Panc1 (cell line): Measurements from ENCODE around the gene HK3. TPM values are rescaled to one million over a fixed set of nuclear protein-coding genes. Genes with fewer than 3 reads are reported as not detected.
A peak's percentile ranks its signal among the peaks of the same experiment; 100 is the strongest.

Source experiments
- ATAC-seq: fragments of 200-7000 bp; cut with Tn5 transposase; 2 replicates; pipeline ENCODE4 v1.9.1; 2020; ENCODE audit warnings: mild to moderate bottlenecking, moderate library complexity
- BruUV-seq: library from RNA; stranded (reverse); fragments of 400-500 nt; replicated peaks from 2 replicates; lab custom pipeline; 2021; lab: Mats Ljungman, UMichigan
- CTCF ChIA-PET: fragments of 300-600 bp; sonication (Branson Sonifier 250); formaldehyde crosslinking; loops from one replicate; lab custom pipeline; 2022; ENCODE audit warnings: antibody characterized with exemption; lab: Charles Lee
- POLR2A ChIA-PET: fragments of 300-600 bp; sonication (Branson Sonifier 250); formaldehyde crosslinking; loops from one replicate; lab custom pipeline; 2022; ENCODE audit warnings: antibody characterized with exemption; lab: Charles Lee
- DNase-seq: peaks from one replicate; pipeline ENCODE4 v3.0.0-alpha.2; 2010; ENCODE audit warnings: low read depth, low spot score
- H3K27ac ChIP-seq: 2 replicates; pipeline ENCODE4 v1.5.1; 2011; ENCODE audit warnings: mild to moderate bottlenecking, low read length, inconsistent platforms
- H3K27me3 ChIP-seq: fragments of 200-500 bp; sonication (Bioruptor generic); 2 replicates; pipeline ENCODE4 v1.6.0; 2014; ENCODE audit warnings: low read length, inconsistent platforms; ENCODE audit not compliant: control insufficient read depth, insufficient read depth
- H3K36me3 ChIP-seq: fragments of 200-500 bp; sonication (Bioruptor generic); 2 replicates; pipeline ENCODE4 v1.5.1; 2014; ENCODE audit warnings: inconsistent platforms, mild to moderate bottlenecking, low read length, moderate library complexity; ENCODE audit not compliant: control insufficient read depth, insufficient read depth
- H3K4me1 ChIP-seq: 2 replicates; pipeline ENCODE4 v1.5.1; 2011; ENCODE audit warnings: inconsistent platforms, mild to moderate bottlenecking, low read length, moderate library complexity; ENCODE audit not compliant: control insufficient read depth, insufficient read depth
- H3K4me3 ChIP-seq, 2 experiments: 2 replicates each; pipeline ENCODE4 v1.5.1; 2011 to 2012; ENCODE audit warnings: low read depth in 2 of 2, low read length in 2 of 2, mild to moderate bottlenecking in 2 of 2, inconsistent platforms in 1 of 2, moderate library complexity in 1 of 2
- H3K9me3 ChIP-seq: fragments of 200-500 bp; sonication (Bioruptor generic); 2 replicates; pipeline ENCODE4 v1.5.1; 2014; ENCODE audit warnings: low read depth, mild to moderate bottlenecking, inconsistent platforms, low read length, moderate library complexity; ENCODE audit not compliant: control insufficient read depth, insufficient read depth
- POLR2AphosphoS5 ChIP-seq: IDR thresholded peaks from 2 replicates; pipeline ENCODE4 v1.6.1; 2012; ENCODE audit warnings: mild to moderate bottlenecking, low read depth, low read length, moderate library complexity
- REST ChIP-seq, 2 experiments: IDR thresholded peaks; 2 replicates each; pipeline ENCODE4 v1.6.1; 2011 to 2012; ENCODE audit warnings: low read depth in 2 of 2, control low read depth in 1 of 2, low read length in 1 of 2, mild to moderate bottlenecking in 1 of 2, moderate library complexity in 1 of 2; ENCODE audit not compliant: insufficient read depth in 1 of 2
- SIN3A ChIP-seq: IDR thresholded peaks from 2 replicates; pipeline ENCODE4 v1.6.1; 2012; ENCODE audit warnings: low read depth, mild to moderate bottlenecking, low read length, moderate library complexity, borderline replicate concordance; ENCODE audit not compliant: insufficient read depth
- TCF7L2 ChIP-seq: IDR thresholded peaks from 2 replicates; pipeline ENCODE4 v1.6.1; 2011; ENCODE audit warnings: mild to moderate bottlenecking, low read depth, low read length, inconsistent platforms
- in situ Hi-C: cut with HindIII; loops from 2 replicates; pipeline ENCODE4 v1.10.0; 2016; ENCODE audit warnings: low sequenced_read_pairs, low pct_unique_long_range_greater_than_20kb
- intact Hi-C: fragments of 100-400 bp; cut with micrococcal nuclease; formaldehyde crosslinking; loops from one replicate; pipeline ENCODE4 v1.10.0; 2022; ENCODE audit not compliant: unreplicated experiment
- total RNA-seq: library from RNA; stranded (reverse); gene quantifications from one replicate; pipeline ENCODE4 v1.2.1, GENCODE V29; 2021; ENCODE audit not compliant: unreplicated experiment
- TF ChIP-seq, protein P1 (sequence below): fragments of 450-650 bp; IDR thresholded peaks from 2 replicates; pipeline ENCODE4 v1.5.1; 2017; ENCODE audit warnings: mild to moderate bottlenecking

Gene HK3
- total RNA-seq, 1 experiment from 2014 or later, result not detected

- ChIA-PET CTCF (interaction anchor here (0.5 kb wide), 1 partner anchor 24 kb away, joined by 8 read pairs; no protein-coding TSS in a partner anchor), POLR2A (no interaction called here)
- H3K4me1 ChIP-seq, result no peaks in the 10 kb centered on the region
- in situ Hi-C loops (no loop called here), intact Hi-C loops (no loop called here)
- BruUV-seq, result no TSS peak
- no peak for DNase-seq
- H3K36me3 ChIP-seq, result no peaks in the 10 kb centered on the region
- ATAC-seq, result 0 out of 2 replicates have a peak, but pooled peaks have one; percentile 23
- H3K4me3 ChIP-seq, result no peak overlapping the region
- TF ChIP-seq REST (IDR thresholded peaks at IDR 0.05; ENCODE audit: insufficient read depth in 1 of 2, low read depth in 2 of 2, low read length in 1 of 2) (no peak), TCF7L2 (no peak), SIN3A (no peak), POLR2AphosphoS5 (no peak)
- TF ChIP-seq, protein P1, sequence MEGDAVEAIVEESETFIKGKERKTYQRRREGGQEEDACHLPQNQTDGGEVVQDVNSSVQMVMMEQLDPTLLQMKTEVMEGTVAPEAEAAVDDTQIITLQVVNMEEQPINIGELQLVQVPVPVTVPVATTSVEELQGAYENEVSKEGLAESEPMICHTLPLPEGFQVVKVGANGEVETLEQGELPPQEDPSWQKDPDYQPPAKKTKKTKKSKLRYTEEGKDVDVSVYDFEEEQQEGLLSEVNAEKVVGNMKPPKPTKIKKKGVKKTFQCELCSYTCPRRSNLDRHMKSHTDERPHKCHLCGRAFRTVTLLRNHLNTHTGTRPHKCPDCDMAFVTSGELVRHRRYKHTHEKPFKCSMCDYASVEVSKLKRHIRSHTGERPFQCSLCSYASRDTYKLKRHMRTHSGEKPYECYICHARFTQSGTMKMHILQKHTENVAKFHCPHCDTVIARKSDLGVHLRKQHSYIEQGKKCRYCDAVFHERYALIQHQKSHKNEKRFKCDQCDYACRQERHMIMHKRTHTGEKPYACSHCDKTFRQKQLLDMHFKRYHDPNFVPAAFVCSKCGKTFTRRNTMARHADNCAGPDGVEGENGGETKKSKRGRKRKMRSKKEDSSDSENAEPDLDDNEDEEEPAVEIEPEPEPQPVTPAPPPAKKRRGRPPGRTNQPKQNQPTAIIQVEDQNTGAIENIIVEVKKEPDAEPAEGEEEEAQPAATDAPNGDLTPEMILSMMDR, result no peak
- H3K27me3 ChIP-seq, result no peaks in the 10 kb centered on the region
- H3K9me3 ChIP-seq, result no peaks in the 10 kb centered on the region
- H3K27ac ChIP-seq, result no peak overlapping the region
Measured at GRCh38 chr5:176846335-176847140, 52.6 kb downstream of the HK3 start.

- in situ Hi-C loops (no loop called here), intact Hi-C loops (no loop called here)
- Histone ChIP-seq H3K4me3 (no peak overlapping the region), H3K4me1 (no peaks in the 10 kb centered on the region), H3K27me3 (no peaks in the 10 kb centered on the region; the same call in 1 of the 2 replicates), H3K9me3 (no peaks in the 10 kb centered on the region), H3K36me3 (no peaks in the 10 kb centered on the region), H3K27ac (no peak overlapping the region)
- POLR2A ChIA-PET, result no interaction called here
- TF ChIP-seq SIN3A (no peak), REST (IDR thresholded peaks at IDR 0.05; ENCODE audit: insufficient read depth in 1 of 2, low read depth in 2 of 2, low read length in 1 of 2) (no peak), POLR2AphosphoS5 (no peak), TCF7L2 (no peak)
- TF ChIP-seq, protein P1, result no peak
- 0 out of 2 replicates have a peak, but pooled peaks have one; percentile 3 for ATAC-seq
- no TSS peak for BruUV-seq
- no peak for DNase-seq
- CTCF ChIA-PET, result no interaction called here
Measured at GRCh38 chr5:176845392-176845713, 53.8 kb downstream of the HK3 start.
